K562 (cell line): Measurements from ENCODE around the gene VARS1. TPM values are rescaled to one million over a fixed set of nuclear protein-coding genes. Genes with fewer than 3 reads are reported as not detected.

Experiments used
- CUX1 ChIP-seq: fragments of 200-800 bp; sonication (Bioruptor generic); IDR thresholded peaks from 2 replicates; pipeline ENCODE4 v1.6.1; 2016; ENCODE audit warnings: missing genetic modification characterization, missing compliant biosample characterization
- GABPA ChIP-seq: fragments of 200-800 bp; sonication (Bioruptor generic); conservative IDR thresholded peaks from 2 replicates; pipeline ENCODE4 v1.6.1; 2016; ENCODE audit warnings: low read depth, missing genetic modification characterization, missing compliant biosample characterization
- HDAC6 ChIP-seq: IDR thresholded peaks from 2 replicates; pipeline ENCODE4 v1.6.1; 2012; ENCODE audit warnings: low read depth, mild to moderate bottlenecking, control low read depth, inconsistent platforms, low read length, moderate library complexity
- KDM2B ChIP-seq: fragments of 250-450 bp; sonication (Bioruptor Pico); IDR thresholded peaks from 2 replicates; pipeline ENCODE4 v1.8.0; 2021; ENCODE audit warnings: mild to moderate bottlenecking, moderate library complexity
- LCOR ChIP-seq: sonication (generic); formaldehyde crosslinking; IDR thresholded peaks from 2 replicates; pipeline ENCODE4 v1.8.0; 2022; ENCODE audit warnings: mild to moderate bottlenecking, missing genetic modification reagents
- LEF1 ChIP-seq: fragments of 450-650 bp; IDR thresholded peaks from 2 replicates; pipeline ENCODE4 v1.6.1; 2016; ENCODE audit warnings: mild to moderate bottlenecking
- MTA1 ChIP-seq: fragments of 450-650 bp; IDR thresholded peaks from 2 replicates; pipeline ENCODE4 v1.6.1; 2017; ENCODE audit warnings: borderline replicate concordance
- PTRF ChIP-seq: fragments of 450-650 bp; IDR thresholded peaks from 2 replicates; pipeline ENCODE4 v1.6.1; 2016; ENCODE audit warnings: mild to moderate bottlenecking, missing genetic modification characterization, missing compliant biosample characterization
- ZBED1 ChIP-seq: IDR thresholded peaks from 2 replicates; pipeline ENCODE4 v1.6.1; 2014
- ZNF407 ChIP-seq: fragments of 450-650 bp; IDR thresholded peaks from 2 replicates; pipeline ENCODE4 v1.6.1; 2016; ENCODE audit warnings: low read depth
- polyA plus RNA-seq, 8 experiments: library from polyadenylated mRNA; depleted of rRNA in 4 of 8; stranded (reverse) in 5 of 8; unstranded in 3 of 8; fragments of >200 nt; fragmentation: Nextera tagmentation in 2 of 8; fragmentation: Illumina TruSeq in 1 of 8; extraction: Ambion mirVana in 2 of 8; extraction: Trizol in 1 of 8; gene quantifications; 2 replicates each; pipeline versions ENCODE4 v1.2.1 to v1.2.3, GENCODE V29; 2011 to 2014; ENCODE audit warnings: inconsistent platforms in 1 of 8, missing spikeins in 1 of 8
- total RNA-seq, 7 experiments: library from RNA; depleted of rRNA in 6 of 7; stranded (reverse); fragments of >200 nt in 6 of 7; fragmentation: Illumina TruSeq in 2 of 7; extraction: Trizol in 2 of 7; gene quantifications; 2 replicates each; pipeline versions ENCODE4 v1.2.1 to v1.2.3, GENCODE V29; 2011 to 2021; ENCODE audit warnings: low replicate concordance in 1 of 7
- TF ChIP-seq, protein P1 (sequence below): fragments of 250-450 bp; sonication (Bioruptor Pico); IDR thresholded peaks from 2 replicates; pipeline ENCODE4 v1.5.0; 2022; ENCODE audit warnings: mild to moderate bottlenecking

Gene VARS1
- total and polyA plus RNA-seq, 9 of the 15 experiments (the other 6 are each of a cell fraction or from before 2014, with no cell fraction given): 2.9 to 488 (median 130) TPM

DNA sequence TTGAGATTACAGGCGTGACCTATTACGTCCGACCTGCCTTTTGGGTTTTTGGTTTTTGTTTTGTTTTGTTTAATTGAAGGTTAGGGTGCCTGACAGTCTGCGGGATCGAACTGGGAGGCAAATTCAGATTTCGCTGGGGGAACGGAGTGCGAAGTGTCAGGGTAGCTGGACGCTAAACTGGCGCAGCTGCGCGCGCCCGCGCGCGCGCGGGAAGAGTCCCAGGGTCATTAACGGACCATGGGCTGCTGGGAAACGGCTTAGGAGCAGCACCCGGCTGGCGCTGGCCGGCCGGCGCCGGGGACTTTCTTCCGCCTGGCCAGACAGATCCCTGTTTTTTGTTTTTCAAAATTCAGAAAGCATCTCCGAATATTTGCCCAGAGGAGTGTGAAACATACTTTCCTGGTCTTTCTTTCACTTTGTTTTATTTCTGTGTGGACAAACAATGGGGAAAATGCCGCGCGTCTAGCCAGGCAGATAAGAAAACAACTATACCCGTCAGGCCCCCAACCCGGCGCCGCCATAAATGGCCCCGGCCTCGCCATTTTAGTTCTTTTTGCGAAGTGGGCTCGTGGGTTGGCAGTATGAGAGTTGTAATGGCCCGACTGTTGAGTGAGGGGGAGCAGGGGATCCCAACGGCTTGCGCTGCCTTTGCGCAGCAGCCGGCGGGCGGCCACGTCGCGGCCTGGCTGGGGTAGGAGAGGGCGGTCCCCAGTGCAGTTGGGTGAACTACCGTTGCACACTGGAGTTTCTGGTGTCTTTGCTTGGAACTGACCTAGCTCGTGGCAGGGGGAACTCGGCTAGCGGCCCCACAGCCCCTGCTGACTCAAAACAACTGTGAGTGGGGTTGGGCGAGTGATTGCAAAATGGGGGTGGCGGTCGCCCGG is 39.1 kb upstream of the VARS1 start (continued):
- TF ChIP-seq ZNF407 (peak; percentile 4; the same call in 1 of the 2 replicates), ZBED1 (peak; percentile 90), CUX1 (CRISPR knock-in tag) (peak; percentile 93), LEF1 (peak; percentile 96), MTA1 (peak; percentile 66; the same call in 1 of the 2 replicates), GABPA (tag) (no peak), KDM2B (CRISPR knock-in tag) (peak; percentile 80), PTRF (0 out of 2 replicates have a peak, but pooled peaks have one; percentile 0), HDAC6 (no peak), LCOR (CRISPR knock-in tag) (0 out of 2 replicates have a peak, but pooled peaks have one; percentile 19)
- TF ChIP-seq, protein P1, sequence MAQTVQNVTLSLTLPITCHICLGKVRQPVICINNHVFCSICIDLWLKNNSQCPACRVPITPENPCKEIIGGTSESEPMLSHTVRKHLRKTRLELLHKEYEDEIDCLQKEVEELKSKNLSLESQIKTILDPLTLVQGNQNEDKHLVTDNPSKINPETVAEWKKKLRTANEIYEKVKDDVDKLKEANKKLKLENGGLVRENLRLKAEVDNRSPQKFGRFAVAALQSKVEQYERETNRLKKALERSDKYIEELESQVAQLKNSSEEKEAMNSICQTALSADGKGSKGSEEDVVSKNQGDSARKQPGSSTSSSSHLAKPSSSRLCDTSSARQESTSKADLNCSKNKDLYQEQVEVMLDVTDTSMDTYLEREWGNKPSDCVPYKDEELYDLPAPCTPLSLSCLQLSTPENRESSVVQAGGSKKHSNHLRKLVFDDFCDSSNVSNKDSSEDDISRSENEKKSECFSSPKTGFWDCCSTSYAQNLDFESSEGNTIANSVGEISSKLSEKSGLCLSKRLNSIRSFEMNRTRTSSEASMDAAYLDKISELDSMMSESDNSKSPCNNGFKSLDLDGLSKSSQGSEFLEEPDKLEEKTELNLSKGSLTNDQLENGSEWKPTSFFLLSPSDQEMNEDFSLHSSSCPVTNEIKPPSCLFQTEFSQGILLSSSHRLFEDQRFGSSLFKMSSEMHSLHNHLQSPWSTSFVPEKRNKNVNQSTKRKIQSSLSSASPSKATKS (CRISPR knock-in tag): 0 out of 2 replicates have a peak, but pooled peaks have one; percentile 25
